ENCODE data around the gene TCAF2.
"Not testable (repeated sequence)": the region's sequence is repeated elsewhere in the genome, so short reads cannot be mapped to it uniquely, and the experiment has no call there.

The TCAF2 gene

DNA sequence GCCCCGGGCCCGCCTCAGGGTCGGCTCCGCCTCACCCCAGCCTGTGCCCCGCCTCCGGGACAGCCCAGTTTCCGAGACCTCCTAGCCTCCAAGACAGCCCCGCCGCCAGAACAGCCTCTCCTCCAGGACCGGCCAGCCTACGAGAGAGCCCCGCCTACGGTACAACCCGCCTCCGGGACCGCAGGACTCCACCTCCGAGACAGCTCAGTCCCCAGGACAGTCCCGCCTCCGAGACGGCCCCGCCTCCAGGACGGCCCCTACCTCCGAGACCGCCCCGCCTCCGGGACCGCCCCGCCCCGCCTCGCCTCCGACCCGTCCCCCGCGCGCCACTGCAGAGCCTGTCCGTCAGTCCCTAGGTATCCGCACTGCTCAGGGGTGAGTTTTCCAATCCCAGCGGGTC is at the start of gene TCAF2:
Gene TCAF2, plus strand, starts transcription at position 329 of the 400 bp plus-strand sequence.
- H3K27ac ChIP-seq, H3K36me3 ChIP-seq, H3K9me3 ChIP-seq, H3K27me3 ChIP-seq, H3K9ac ChIP-seq, H4K20me1 ChIP-seq, H3K4me3 ChIP-seq, H3K4me2 ChIP-seq, H3K4me1 ChIP-seq: not testable (repeated sequence)

DNA sequence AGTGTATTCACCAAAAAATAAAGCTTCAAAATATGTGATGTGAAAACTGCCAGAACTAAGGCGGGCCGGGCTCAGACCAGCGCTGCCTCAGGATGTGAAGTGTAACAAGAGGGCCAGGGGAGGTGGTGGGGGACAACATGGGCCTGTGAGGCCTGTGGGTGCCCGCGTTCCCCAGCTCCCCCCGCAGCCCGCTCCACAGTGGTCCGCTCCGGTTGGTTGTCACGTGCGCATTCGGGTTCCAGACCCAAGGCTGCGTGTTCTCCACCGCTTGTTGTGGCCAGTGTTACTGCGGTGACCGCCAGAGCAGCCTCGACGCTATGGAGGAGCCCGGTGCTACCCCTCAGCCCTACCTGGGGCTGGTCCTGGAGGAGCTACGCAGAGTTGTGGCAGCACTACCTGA is 49.3 kb upstream of the TCAF2 start, which contains the start of gene CTAGE15:
Gene CTAGE15, plus strand, starts transcription at position 301 of the 400 bp plus-strand sequence. Its CDS starts 17 bp downstream, at position 318.
- H3K9me3 ChIP-seq, H4K20me1 ChIP-seq, H3K4me1 ChIP-seq, H3K36me3 ChIP-seq, H3K27ac ChIP-seq, H3K27me3 ChIP-seq, H3K9ac ChIP-seq, H3K4me2 ChIP-seq, H3K4me3 ChIP-seq: not testable (repeated sequence)

DNA sequence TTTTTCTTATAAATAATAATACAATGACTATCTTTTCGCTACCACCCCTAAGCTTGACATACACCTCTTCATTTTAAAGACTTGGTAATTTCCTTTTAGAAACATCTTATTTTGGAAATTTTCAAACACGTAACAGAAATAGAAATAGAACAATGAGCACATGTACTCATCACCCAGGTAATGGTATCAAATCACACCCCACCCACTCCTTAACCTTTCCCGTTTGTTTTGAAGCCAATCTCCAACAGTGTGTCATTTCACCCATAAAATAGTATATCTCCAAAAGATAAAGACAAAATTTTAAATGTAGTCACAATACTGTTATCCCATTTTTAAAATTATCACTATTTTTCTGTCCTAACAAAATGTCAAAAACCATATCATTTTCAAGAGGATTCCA is 32.6 kb upstream of the TCAF2 start:
- not testable (repeated sequence) for H3K36me3 ChIP-seq, H4K20me1 ChIP-seq, H3K9me3 ChIP-seq, H3K9ac ChIP-seq, H3K27ac ChIP-seq, H3K4me2 ChIP-seq, H3K4me1 ChIP-seq, H3K4me3 ChIP-seq, H3K27me3 ChIP-seq

DNA sequence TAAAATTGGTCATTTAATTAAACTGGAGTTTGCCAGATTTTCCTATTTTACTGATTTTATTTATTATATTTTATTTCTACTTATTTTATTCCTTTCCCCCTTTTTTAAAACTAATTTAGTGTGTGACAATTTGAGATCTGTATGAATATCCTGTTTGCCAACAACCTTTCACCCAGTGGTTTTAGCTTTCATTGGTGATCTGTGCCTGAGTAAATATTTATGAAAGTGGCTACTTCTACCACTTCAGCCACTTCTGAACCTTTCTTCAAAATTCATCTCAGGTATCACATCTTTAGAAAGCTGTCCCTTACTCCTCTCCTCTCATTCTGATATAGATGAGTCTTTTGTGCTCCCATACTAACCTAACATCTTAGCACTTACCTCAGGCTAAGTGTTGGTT is 30.9 kb upstream of the TCAF2 start:
- H3K27me3 ChIP-seq, H3K9me3 ChIP-seq: not testable (repeated sequence)

DNA sequence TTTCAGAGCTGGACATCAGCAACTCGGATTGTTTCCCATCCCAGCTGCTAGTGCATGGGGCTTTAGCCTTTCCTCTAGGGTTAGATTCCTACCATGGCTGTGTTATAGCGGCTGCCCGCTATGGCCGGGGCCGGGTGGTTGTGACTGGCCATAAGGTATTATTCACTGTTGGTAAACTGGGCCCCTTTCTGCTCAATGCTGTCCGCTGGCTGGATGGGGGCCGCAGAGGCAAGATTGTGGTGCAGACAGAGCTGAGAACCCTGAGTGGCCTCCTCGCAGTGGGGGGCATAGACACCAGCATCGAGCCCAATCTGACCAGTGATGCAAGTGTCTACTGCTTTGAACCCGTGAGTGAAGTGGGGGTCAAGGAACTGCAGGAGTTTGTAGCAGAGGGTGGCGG is 22.7 kb upstream of the TCAF2 start:
- H3K4me2 ChIP-seq, H4K20me1 ChIP-seq, H3K9ac ChIP-seq, H3K36me3 ChIP-seq, H3K27me3 ChIP-seq, H3K4me3 ChIP-seq, H3K4me1 ChIP-seq, H3K27ac ChIP-seq, H3K9me3 ChIP-seq: not testable (repeated sequence)

More for the DNA sequence above, 30.9 kb upstream of the TCAF2 start:
- not testable (repeated sequence) for H4K20me1 ChIP-seq, H3K36me3 ChIP-seq, H3K4me2 ChIP-seq, H3K4me3 ChIP-seq, H3K27ac ChIP-seq, H3K9ac ChIP-seq, H3K4me1 ChIP-seq

DNA sequence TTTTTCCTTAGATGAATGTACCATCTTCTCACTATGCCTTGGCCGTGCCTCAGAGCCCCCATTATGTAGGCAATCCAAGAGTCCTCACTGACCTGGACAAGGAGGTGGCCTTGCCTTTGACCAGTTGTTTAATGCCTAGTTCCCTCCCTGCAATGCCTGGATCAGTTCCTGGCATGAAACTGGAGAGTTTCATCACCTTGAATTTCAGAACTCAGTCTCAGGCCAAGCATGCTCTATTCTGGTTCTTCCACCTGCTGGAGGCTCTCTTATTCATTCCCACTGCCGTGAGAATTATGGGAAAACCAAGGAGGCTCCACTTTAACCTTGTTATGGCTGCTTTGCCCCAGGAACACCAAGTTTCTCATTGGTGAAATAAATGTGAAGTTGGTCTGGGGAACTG is 17.2 kb upstream of the TCAF2 start:
- not testable (repeated sequence) for H3K27ac ChIP-seq, H3K27me3 ChIP-seq, H3K4me3 ChIP-seq, H3K4me2 ChIP-seq, H3K9me3 ChIP-seq, H3K4me1 ChIP-seq, H3K9ac ChIP-seq, H4K20me1 ChIP-seq, H3K36me3 ChIP-seq

DNA sequence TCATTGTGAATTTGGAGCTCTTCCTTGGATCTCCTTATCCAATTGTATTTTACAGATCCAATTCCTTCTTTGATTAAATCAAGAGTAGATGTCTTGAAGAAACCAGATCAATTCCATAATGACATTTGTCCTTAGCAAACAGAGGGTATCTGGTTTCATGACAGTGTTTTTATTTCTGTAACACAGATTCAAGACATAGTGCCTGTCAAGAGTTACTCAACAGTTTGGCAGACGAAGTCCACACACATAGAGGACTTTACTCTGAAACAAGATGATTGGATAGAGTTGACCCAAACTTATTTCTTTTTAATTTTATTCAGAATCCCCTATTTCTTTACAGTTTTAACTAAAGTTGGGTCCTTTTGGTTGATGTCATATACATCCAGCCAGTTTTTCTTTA is 14.7 kb upstream of the TCAF2 start:
- not testable (repeated sequence) for H3K27ac ChIP-seq, H4K20me1 ChIP-seq, H3K36me3 ChIP-seq, H3K9me3 ChIP-seq, H3K4me3 ChIP-seq, H3K4me1 ChIP-seq, H3K4me2 ChIP-seq, H3K9ac ChIP-seq, H3K27me3 ChIP-seq

DNA sequence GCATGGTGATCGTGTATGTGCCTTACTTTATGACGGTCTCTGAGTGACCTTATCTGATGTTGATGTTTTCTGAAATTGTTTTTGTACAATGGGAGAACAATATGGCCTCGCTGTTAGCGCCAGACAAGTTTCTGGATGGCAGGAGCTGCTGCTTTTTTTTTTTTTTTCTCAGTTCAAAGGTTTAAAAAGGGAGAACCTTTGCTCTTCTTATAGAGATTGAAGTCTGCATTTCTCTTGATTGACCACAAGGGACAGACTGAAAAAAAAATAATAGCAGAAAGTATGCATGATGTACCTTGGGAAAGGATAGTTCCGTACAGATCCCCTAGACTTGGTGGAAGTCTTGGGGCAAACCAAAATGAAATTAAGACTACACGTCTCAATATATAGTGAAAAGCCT is 5.2 kb upstream of the TCAF2 start:
- not testable (repeated sequence) for H3K36me3 ChIP-seq, H3K9me3 ChIP-seq, H3K4me2 ChIP-seq, H3K27ac ChIP-seq, H4K20me1 ChIP-seq, H3K9ac ChIP-seq, H3K27me3 ChIP-seq, H3K4me3 ChIP-seq, H3K4me1 ChIP-seq

DNA sequence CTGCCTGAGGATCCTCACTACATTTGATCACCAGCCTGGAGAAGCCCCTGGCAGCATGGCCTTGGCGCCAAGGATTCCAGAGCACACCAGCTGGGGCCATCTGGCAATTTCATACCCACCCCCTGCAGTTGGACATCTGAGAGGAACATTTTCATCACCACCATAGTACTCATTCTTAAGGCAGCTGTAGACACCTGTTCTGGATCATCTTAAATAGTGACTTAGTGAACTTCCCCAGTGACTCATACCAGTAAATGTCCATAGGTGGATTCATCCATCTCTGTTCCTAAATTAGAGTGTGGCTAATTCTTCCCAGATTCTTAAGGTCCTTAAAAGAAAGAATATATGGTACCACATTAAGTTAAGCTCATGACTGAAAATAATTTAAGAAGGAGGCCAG is 3.6 kb upstream of the TCAF2 start:
- H3K27me3 ChIP-seq, H3K9me3 ChIP-seq, H3K36me3 ChIP-seq, H3K4me1 ChIP-seq, H3K4me3 ChIP-seq, H4K20me1 ChIP-seq, H3K9ac ChIP-seq, H3K4me2 ChIP-seq, H3K27ac ChIP-seq: not testable (repeated sequence)

DNA sequence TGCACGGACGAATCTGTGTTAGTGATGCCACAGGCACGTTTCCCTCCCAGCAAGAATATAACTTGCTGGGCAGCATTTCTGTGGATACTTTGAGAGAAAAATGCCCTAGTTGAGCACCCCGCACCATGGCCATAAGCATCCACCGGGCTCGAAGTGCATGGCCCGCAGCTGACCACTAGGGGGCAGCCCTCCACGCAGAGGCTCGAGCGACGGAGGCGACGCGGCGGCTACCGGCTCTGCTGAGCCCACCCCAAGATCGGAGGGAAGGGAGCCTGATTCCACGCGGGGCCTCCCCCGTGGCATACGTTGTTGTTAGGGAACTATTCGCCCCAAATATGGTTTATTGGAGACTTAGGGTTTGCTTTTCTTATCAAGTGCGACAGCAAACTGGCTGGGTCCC is 716 bp upstream of the TCAF2 start:
- H3K9ac ChIP-seq, H3K4me2 ChIP-seq, H4K20me1 ChIP-seq, H3K4me1 ChIP-seq, H3K27me3 ChIP-seq, H3K36me3 ChIP-seq, H3K9me3 ChIP-seq, H3K27ac ChIP-seq, H3K4me3 ChIP-seq: not testable (repeated sequence)

DNA sequence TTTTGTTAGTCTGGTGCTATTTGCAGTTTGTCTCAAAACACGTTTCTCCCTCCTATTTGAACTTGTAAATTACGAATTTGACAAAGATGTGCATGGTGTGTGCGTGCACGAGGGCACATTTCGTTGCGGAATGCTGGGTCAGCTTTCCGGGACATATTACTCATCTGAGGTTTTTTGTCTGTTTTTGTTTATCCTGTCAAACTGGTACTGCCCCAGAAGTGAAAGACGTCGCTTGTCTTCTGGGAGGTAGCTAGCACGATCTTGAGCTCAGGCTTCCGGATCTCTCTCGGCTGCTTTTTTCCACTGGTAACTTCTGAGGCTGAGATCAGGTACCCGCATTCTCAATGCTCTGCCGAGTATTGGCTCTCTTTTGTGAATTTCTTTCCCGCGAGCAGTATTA is 401 bp downstream of the TCAF2 start:
- not testable (repeated sequence) for H3K36me3 ChIP-seq, H3K27me3 ChIP-seq, H3K27ac ChIP-seq, H3K9ac ChIP-seq, H3K4me1 ChIP-seq, H3K4me2 ChIP-seq, H4K20me1 ChIP-seq, H3K4me3 ChIP-seq, H3K9me3 ChIP-seq

DNA sequence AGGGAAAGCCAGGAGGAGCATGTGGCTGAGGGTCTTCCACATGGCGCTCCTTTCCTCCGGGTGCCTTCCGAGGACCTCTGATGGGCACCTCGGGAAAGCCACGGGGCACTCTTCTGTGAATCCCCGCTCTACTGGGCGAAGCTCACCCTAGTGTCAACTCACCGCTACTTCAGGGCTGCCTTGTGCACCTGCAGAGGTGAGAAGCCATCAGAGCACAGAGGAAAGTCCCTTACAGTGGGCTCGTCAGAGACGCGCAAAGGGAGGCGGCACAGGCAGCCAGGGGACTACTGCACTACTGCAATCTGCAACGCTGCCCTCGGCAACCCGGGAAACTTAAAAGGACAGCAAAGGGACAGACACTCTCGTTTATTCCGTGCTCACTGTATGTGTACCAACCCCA is 1.4 kb downstream of the TCAF2 start:
- not testable (repeated sequence) for H3K9ac ChIP-seq, H3K4me3 ChIP-seq, H3K27me3 ChIP-seq, H3K4me1 ChIP-seq, H3K9me3 ChIP-seq, H4K20me1 ChIP-seq, H3K4me2 ChIP-seq, H3K27ac ChIP-seq, H3K36me3 ChIP-seq

DNA sequence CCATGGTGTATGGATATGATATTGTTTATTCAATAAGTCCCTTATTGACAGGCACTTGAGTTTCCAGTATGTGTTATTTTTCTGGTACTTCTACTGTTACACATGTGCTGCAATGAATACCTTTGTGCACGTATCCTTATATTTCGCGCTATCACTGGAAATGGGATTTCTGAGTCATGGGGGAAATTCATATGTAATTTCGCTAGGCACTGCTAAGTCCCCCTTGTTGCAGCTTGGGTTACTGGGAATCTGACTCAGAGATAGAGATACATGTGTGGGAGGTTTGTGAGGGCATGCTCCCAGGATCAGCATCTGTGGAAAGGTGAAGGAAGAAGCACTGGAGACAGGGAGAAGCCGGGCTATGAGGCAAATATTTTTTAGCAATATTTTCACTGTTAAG is 9.9 kb downstream of the TCAF2 start:
- H3K9me3 ChIP-seq, H3K4me2 ChIP-seq, H3K27ac ChIP-seq, H4K20me1 ChIP-seq, H3K9ac ChIP-seq, H3K27me3 ChIP-seq, H3K4me3 ChIP-seq, H3K4me1 ChIP-seq, H3K36me3 ChIP-seq: not testable (repeated sequence)

DNA sequence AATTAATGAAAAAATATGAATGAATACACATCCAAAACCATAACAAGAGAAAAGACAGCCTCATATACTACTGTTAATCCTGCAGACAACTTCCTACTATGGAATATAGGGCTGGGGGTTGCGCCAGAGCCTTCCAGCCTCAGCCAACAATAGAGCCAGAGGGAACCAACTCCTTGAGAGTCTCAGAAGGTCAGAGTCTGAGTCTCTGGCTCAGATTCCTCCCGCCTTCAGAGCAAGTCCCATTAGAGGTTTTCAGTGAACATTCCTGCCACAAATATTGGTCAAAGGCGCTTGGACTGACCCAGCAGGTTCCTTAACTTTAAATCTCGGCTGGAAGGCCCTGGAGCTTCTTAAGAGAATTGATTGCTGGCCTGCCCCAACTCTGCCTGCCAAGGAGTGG is 11.7 kb downstream of the TCAF2 start:
- H3K27ac ChIP-seq, H3K4me3 ChIP-seq, H3K27me3 ChIP-seq, H3K9ac ChIP-seq, H4K20me1 ChIP-seq, H3K4me2 ChIP-seq, H3K4me1 ChIP-seq, H3K9me3 ChIP-seq, H3K36me3 ChIP-seq: not testable (repeated sequence)

DNA sequence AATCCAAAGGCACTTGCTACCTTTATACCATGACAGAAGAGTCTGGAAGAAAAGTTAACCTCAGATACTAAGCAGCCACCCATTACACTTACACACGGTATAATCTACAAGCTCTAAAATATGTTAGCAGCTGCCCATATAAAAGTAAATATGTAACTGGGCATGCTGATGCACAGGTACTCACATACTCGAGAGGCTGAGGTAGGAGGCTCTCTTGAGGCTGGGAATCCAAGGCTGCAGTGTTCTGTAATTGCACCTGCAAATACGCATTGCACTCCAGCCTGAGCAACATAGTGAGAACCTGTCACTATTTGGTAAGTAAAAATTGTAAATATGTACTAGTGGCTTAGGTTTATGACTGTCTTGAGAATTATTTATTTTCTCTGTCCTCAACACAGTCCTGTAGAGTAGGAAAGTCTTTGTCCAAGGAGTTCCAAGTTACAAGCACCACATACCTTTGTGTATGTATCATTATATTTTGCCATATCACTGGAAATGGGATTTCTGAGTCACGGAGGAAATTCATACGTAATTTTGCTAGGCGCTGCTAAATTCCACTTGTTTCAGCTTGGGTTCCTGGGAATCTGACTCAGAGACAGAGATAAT is 12.3 kb downstream of the TCAF2 start:
- H3K9ac ChIP-seq, H3K4me3 ChIP-seq, H3K36me3 ChIP-seq, H3K9me3 ChIP-seq, H3K4me1 ChIP-seq, H3K4me2 ChIP-seq, H4K20me1 ChIP-seq, H3K27me3 ChIP-seq, H3K27ac ChIP-seq: not testable (repeated sequence)
